Measurements from ENCODE around the gene GNA15. TPM values are rescaled to one million over a fixed set of nuclear protein-coding genes. Genes with fewer than 3 reads are reported as not detected.
"Not testable (repeated sequence)": the region's sequence is repeated elsewhere in the genome, so short reads cannot be mapped to it uniquely, and the experiment has no call there.

GNA15 gene
- total and polyA plus RNA-seq, 9 donors, result 1.5 to 3.9 (median 2.1) TPM

DNA sequence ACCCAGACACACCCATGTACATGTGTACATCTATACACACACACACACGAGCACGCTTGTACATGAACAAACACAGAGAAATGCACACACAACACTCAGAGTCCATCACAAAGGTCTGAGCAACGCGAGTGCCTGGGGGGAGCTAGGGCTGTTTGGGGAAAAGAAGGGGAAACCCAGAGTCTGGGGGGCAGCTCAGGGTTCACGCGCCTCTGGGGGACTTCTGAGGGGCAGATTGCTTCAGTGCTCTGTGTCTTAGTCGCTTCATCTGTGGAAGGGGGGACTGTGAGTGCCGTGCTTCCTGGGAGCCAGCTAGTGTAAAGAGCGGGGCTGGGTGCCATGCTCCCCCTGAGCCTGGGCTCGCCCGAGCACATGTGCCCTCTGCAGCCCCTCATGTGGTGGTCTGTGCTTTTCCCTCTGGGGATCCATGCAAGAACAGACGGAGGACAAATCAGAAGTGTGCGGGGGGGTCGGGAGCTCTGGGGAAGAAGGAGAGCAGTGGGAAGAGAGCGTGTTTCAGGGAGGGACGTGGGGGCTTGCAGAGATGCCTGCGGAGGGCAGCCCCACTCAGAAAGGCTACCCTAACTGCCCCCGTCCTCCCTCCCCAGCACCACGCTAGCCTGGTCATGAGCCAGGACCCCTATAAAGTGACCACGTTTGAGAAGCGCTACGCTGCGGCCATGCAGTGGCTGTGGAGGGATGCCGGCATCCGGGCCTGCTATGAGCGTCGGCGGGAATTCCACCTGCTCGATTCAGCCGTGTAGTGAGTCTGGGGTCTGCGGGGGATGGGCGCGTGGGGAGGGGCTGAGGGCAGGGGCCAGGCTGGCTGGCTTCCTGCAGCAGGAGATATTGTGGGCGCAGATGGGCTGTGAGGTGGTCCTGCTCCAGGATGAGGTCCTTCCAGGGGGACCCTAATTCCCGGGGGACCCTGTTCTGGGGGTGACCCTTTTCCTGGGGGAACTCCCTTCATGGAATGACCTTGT, 14.0 kb downstream of the GNA15 start:
- WGBS (ENCODE audit: insufficient coverage), result 20% methylated on average over 15 of the region's 35 CpGs
- no peak for DNase-seq
- Histone ChIP-seq H3K4me3 (ENCODE audit: low read length) (no peak overlapping the region), H3K27ac (ENCODE audit: low read length) (no peak overlapping the region), H3K36me3 (ENCODE audit: control insufficient read depth, insufficient read depth, low read length) (no peaks in the 10 kb centered on the region), H3K4me1 (ENCODE audit: control insufficient read depth, insufficient read depth, low read length) (peaks cover 2% of the 10 kb centered on the region), H3K9me3 (replicated peaks; ENCODE audit: control insufficient read depth, low read depth, low read length) (no peaks in the 10 kb centered on the region), H3K27me3 (ENCODE audit: control insufficient read depth, insufficient read depth, low read length) (peaks cover 5% of the 10 kb centered on the region)

DNA sequence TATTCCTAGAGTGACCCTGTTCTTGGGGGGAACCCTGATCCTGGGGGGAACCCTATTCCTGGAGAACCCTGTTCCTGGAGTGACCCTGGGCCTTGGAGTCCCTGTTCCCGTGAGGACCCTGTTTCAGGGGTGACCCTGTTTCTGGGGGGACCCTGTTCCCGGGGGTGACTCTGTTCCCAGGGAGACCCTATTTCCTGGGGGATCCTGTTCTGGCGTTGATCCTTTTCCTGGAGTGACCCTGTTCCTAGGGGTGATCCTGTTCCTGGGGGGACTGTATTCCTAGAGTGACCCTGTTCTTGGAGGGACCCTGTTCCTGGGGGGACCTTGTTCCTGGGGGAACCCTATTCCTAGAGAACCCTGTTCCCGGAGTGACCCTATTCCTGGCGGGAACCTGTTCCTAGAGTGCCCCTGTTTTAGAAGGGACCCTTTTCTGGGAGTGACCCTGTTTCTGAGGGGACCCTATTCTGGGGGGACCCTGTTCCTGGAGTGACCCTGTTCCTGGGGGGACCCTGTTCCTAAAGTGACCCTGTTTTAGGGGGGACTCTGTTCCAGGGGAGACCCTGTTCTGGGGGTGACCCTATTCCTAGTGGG, 15.0 kb downstream of the GNA15 start:
- WGBS (ENCODE audit: insufficient coverage), result 75% methylated on average over 4 of the region's 5 CpGs
- no peaks in the 10 kb centered on the region for H3K36me3 ChIP-seq (ENCODE audit: control insufficient read depth, insufficient read depth, low read length)
- peaks cover 3% of the 10 kb centered on the region for H3K4me1 ChIP-seq (ENCODE audit: control insufficient read depth, insufficient read depth, low read length)
- H3K4me3 ChIP-seq (ENCODE audit: low read length), result no peak overlapping the region
- no peaks in the 10 kb centered on the region for H3K9me3 ChIP-seq (replicated peaks; ENCODE audit: control insufficient read depth, low read depth, low read length)
- H3K27me3 ChIP-seq (ENCODE audit: control insufficient read depth, insufficient read depth, low read length), result peaks cover 5% of the 10 kb centered on the region
- no peak overlapping the region for H3K27ac ChIP-seq (ENCODE audit: low read length)
- no peak for DNase-seq

- no peak for DNase-seq
- Histone ChIP-seq H3K9me3 (replicated peaks; ENCODE audit: control insufficient read depth, low read depth, low read length) (no peaks in the 10 kb centered on the region), H3K36me3 (ENCODE audit: control insufficient read depth, insufficient read depth, low read length) (no peaks in the 10 kb centered on the region), H3K27ac (ENCODE audit: low read length) (no peak overlapping the region), H3K4me1 (ENCODE audit: control insufficient read depth, insufficient read depth, low read length) (peaks cover 3% of the 10 kb centered on the region), H3K4me3 (ENCODE audit: low read length) (no peak overlapping the region), H3K27me3 (ENCODE audit: control insufficient read depth, insufficient read depth, low read length) (peaks cover 5% of the 10 kb centered on the region)
- 80% methylated on average over 14 of the region's 14 CpGs for WGBS (ENCODE audit: insufficient coverage)
Measured at GRCh38 chr19:3151563-3152418, 16.0 kb downstream of the GNA15 start.

DNA sequence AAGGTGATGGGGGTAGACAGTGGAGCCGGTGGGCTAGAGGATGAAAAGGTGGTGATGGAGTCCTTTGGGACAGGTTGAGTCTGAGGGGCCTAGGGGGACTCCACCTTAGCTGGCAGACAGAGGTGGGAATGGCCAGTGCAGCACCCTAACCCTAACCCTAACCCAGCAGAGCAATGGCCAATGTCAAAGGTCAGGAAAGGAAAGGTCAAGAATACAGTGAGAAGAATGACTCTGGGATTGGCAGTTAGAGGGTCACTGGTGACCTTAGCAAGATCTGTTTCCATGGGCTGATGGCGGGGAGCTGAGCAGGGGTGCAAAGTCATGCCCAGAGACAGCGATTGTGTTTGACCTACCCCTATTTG, 16.6 kb downstream of the GNA15 start:
- peaks cover 5% of the 10 kb centered on the region for H3K27me3 ChIP-seq (ENCODE audit: control insufficient read depth, insufficient read depth, low read length)
- 100% methylated on average over 2 of the region's 3 CpGs for whole genome bisulfite sequencing (ENCODE audit: insufficient coverage)
- no peak overlapping the region for H3K27ac ChIP-seq (ENCODE audit: low read length)
- no peak overlapping the region for H3K4me3 ChIP-seq (ENCODE audit: low read length)
- H3K36me3 ChIP-seq (ENCODE audit: control insufficient read depth, insufficient read depth, low read length), result no peaks in the 10 kb centered on the region
- peaks cover 3% of the 10 kb centered on the region for H3K4me1 ChIP-seq (ENCODE audit: control insufficient read depth, insufficient read depth, low read length)
- H3K9me3 ChIP-seq (replicated peaks; ENCODE audit: control insufficient read depth, low read depth, low read length), result no peaks in the 10 kb centered on the region
- DNase-seq, result no peak

DNA sequence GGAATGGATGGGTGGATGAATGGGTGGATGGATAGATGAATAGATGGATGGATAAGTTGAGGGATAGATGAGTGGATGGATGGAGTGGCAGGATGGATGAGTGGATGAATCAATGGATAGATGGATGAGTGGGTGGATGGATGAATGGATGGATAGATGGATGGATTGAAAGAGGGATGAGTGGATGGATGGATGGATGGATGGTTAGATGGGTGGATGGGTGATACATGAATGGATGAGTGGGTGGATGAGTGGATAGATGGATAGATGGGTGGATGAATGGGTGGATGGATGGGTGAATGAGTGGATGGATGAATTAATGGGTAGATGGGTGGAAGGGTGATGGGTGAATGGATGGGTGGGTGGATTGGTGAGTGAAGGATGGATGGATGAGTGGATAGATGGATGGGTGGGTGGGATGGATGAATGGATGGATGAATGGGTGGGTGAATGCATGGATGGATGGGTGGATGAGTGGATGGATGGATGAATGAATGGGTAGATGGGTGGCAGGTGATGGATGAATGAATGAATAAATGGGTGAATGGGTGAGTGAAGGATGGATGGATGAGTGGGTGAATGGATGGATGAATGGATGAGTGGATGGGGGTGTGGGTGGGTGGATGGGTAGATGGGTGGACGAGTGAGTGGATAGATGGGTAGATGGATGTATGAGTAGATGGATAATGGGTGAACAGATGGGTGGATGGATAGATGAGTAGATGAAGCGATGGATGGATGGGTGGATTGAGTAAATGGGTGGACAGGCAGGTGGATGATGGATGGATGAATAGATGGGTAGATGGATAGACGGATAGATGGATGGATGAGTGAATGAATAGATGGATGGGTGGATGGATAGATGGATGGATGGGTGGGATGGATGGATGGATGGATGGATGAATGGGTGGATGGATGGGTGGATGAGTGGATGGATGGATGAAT, 17.7 kb downstream of the GNA15 start:
- no peak overlapping the region for H3K27ac ChIP-seq (ENCODE audit: low read length)
- WGBS (ENCODE audit: insufficient coverage), result 82% methylated on average over 3 of the region's 3 CpGs
- peaks cover 5% of the 10 kb centered on the region for H3K27me3 ChIP-seq (ENCODE audit: control insufficient read depth, insufficient read depth, low read length)
- peaks cover 3% of the 10 kb centered on the region for H3K4me1 ChIP-seq (ENCODE audit: control insufficient read depth, insufficient read depth, low read length)
- no peaks in the 10 kb centered on the region for H3K9me3 ChIP-seq (replicated peaks; ENCODE audit: control insufficient read depth, low read depth, low read length)
- H3K4me3 ChIP-seq (ENCODE audit: low read length), result no peak overlapping the region
- DNase-seq, result no peak
- no peaks in the 10 kb centered on the region for H3K36me3 ChIP-seq (ENCODE audit: control insufficient read depth, insufficient read depth, low read length)

GRCh38 chr19:3154447-3154846, 18.6 kb downstream of the GNA15 start:
- H3K4me3 ChIP-seq (ENCODE audit: low read length); H3K9me3 ChIP-seq (replicated peaks; ENCODE audit: control insufficient read depth, low read depth, low read length); H3K27me3 ChIP-seq (ENCODE audit: control insufficient read depth, insufficient read depth, low read length); DNase-seq; H3K4me1 ChIP-seq (ENCODE audit: control insufficient read depth, insufficient read depth, low read length); H3K36me3 ChIP-seq (ENCODE audit: control insufficient read depth, insufficient read depth, low read length): not testable (repeated sequence)
- H3K27ac ChIP-seq (ENCODE audit: low read length), result peak overlapping the region; percentile 29
- 91% methylated on average over 3 of the region's 3 CpGs for WGBS (ENCODE audit: insufficient coverage)

DNA sequence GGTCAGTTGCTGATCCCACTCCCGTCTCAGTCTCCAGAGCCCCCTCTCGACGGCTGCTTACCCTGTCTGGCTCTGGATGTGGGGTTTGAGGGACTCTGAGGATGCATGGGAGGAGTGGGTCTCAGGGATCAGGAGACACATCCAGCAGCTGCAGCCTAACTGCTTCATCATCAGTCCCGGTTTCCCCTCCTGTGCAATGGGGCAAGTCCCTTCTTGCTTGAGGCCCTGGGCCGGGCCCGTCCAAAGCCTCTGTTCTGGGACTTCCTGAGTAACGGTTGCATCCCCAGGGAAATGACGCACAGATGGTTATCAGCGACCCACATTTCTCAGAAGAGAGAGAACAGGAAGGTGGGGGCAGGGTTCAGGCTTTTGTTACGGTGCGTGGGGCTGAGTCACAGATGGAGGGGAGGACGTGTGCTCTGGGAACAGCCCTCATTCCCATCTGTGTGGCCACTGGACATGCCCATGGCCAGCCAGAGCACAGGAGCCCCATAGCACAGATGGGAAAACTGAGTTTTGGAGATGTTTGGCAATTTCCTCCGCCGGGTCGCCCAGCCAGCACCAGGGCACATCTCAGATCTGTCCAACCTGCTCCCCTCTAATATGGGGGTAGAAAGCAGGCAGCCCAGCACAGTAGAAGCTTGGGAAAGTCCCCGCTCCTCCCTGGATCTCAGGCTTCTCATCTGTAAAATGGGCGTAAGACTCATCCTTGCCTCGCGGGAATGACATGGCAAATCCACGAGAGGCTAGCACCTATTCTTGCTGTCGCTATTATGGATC, 19.3 kb downstream of the GNA15 start:
- no peak overlapping the region for H3K4me3 ChIP-seq (ENCODE audit: low read length)

DNA sequence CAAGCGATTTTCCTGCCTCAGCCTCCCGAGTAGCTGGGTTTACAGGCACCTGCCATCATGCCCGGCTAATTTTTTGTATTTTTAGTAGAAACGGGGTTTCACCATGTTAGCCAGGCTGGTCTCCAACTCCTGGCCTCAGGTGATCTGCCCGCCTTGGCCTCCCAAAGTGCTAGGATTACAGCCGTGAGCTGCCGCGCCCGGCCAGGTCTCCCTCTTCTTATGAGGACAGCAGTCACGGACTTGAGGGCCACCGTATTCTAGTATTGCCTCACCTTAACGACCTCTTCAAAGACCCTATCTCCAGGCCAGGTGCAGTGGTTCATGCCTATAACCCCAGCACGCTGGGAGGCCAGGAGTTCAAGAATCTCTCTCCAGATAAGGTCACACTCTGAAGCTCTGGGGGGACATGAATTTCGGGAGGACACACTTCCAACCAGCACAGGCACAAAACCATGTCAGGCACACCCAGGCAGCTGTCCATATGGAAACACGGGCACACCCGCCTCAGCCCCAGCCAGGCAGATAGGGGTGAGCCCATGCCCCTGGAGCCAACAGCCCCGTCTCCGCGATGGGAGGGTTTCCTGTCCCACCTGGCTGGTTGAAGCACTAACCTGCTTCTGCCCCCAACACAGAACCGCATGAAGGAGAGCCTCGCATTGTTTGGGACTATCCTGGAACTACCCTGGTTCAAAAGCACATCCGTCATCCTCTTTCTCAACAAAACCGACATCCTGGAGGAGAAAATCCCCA, 21.4 kb downstream of the GNA15 start:
- Histone ChIP-seq H3K9me3 (replicated peaks; ENCODE audit: control insufficient read depth, low read depth, low read length) (no peaks in the 10 kb centered on the region), H3K27me3 (ENCODE audit: control insufficient read depth, insufficient read depth, low read length) (no peaks in the 10 kb centered on the region), H3K4me3 (ENCODE audit: low read length) (no peak overlapping the region), H3K36me3 (ENCODE audit: control insufficient read depth, insufficient read depth, low read length) (no peaks in the 10 kb centered on the region), H3K4me1 (ENCODE audit: control insufficient read depth, insufficient read depth, low read length) (peaks cover 3% of the 10 kb centered on the region), H3K27ac (ENCODE audit: low read length) (no peak overlapping the region)
- DNase-seq, result no peak
- 77% methylated on average over 20 of the region's 23 CpGs for WGBS (ENCODE audit: insufficient coverage)

More for the DNA sequence above, 19.3 kb downstream of the GNA15 start:
- WGBS (ENCODE audit: insufficient coverage), result 56% methylated on average over 14 of the region's 21 CpGs
- Histone ChIP-seq H3K9me3 (replicated peaks; ENCODE audit: control insufficient read depth, low read depth, low read length) (no peaks in the 10 kb centered on the region), H3K4me1 (ENCODE audit: control insufficient read depth, insufficient read depth, low read length) (peaks cover 3% of the 10 kb centered on the region), H3K36me3 (ENCODE audit: control insufficient read depth, insufficient read depth, low read length) (no peaks in the 10 kb centered on the region), H3K27me3 (ENCODE audit: control insufficient read depth, insufficient read depth, low read length) (peaks cover 5% of the 10 kb centered on the region), H3K27ac (ENCODE audit: low read length) (peak overlapping the region; percentile 29)
- peak; percentile 66 for DNase-seq

All from muscle of leg (tissue), 11 donors.